Measurements from ENCODE around the gene WASHC4.

WASHC4 gene

GRCh38 chr12:105209091-105209490 is 101.6 kb downstream of the WASHC4 start:
- no peak for DNase-seq

DNA sequence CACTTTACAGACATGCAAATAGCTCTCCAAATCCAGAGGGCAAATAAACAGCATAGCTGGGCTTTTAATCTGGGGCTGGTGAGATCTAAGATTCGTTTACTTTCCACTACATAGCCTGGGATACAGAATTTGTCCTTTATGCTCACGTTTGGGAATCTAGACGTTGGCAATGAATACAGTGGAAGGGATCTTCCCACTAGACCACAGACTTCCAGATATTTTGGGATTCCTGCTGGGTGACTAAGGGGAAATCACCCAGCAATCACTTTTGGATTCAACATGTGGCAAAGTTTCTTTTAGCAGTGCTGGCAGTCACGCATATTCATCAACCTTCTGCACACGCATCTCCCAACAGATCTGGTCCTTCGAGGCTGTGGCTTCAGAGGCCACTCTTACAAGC is 104.9 kb downstream of the WASHC4 start:
- DNase-seq, result no peak

- DNase-seq, result no peak
Observed at GRCh38 chr12:105214148-105214547, 106.6 kb downstream of the WASHC4 start.

GRCh38 chr12:105214670-105215375 is 107.3 kb downstream of the WASHC4 start:
- DNase-seq, result no peak

DNA sequence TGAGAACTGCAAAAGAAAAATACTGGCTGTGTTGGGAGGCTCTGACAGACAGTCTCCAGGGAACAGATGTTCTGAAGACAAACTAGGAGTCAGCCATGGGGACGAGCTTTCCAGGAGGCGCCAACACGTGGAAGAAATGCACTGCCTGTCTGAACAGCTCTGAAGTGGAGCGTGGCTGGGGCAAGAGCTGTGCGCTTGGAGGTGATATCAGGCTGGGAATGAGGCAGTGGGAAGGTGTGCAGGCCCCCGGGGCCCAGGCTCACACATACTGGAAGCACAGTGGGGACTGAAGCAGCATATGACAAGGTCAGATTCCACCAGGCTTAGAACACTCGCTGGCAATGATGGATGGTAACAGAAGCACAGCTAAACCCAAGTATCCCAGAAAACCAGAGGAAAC is 110.9 kb downstream of the WASHC4 start:
- no peak for DNase-seq

Data from left hindlimb (tissue), 1 donor.